MM.1S (cell line): Measurements from ENCODE around the gene MLKL.

Experiments used
- DNase-seq: peaks from one replicate; pipeline ENCODE4 v3.0.0-alpha.2; 2015
- H2AFZ ChIP-seq: fragments of 300-600 bp; sonication (generic); 2 replicates; pipeline ENCODE4 v1.6.0; 2016; ENCODE audit warnings: antibody characterized with exemption, low read length
- H3F3A ChIP-seq: fragments of 300-600 bp; sonication (generic); 2 replicates; pipeline ENCODE4 v1.6.1; 2016; ENCODE audit warnings: mild to moderate bottlenecking, antibody characterized with exemption, low read length, moderate library complexity, mixed read lengths; ENCODE audit not compliant: insufficient read depth
- H3K27ac ChIP-seq: fragments of 300-600 bp; sonication (generic); 2 replicates; pipeline ENCODE4 v1.5.1; 2016; ENCODE audit warnings: mild to moderate bottlenecking, low read length
- H3K27me3 ChIP-seq: fragments of 300-600 bp; sonication (generic); replicated peaks from 2 replicates; pipeline ENCODE4 v1.6.0; 2016; ENCODE audit warnings: low read length; ENCODE audit not compliant: insufficient read depth
- H3K36me3 ChIP-seq: fragments of 300-600 bp; sonication (generic); replicated peaks from 2 replicates; pipeline ENCODE4 v1.6.1; 2016; ENCODE audit warnings: mild to moderate bottlenecking, low read length, mixed read lengths; ENCODE audit not compliant: insufficient read depth
- H3K4me1 ChIP-seq: fragments of 300-600 bp; sonication (generic); 2 replicates; pipeline ENCODE4 v1.6.1; 2016; ENCODE audit warnings: low read length, mixed read lengths
- H3K4me2 ChIP-seq: fragments of 300-600 bp; sonication (generic); 2 replicates; pipeline ENCODE4 v1.6.0; 2016; ENCODE audit warnings: low read depth, low read length
- H3K4me3 ChIP-seq: fragments of 300-600 bp; sonication (generic); 2 replicates; pipeline ENCODE4 v1.5.1; 2016; ENCODE audit warnings: low read length, mixed read lengths
- H3K79me2 ChIP-seq: fragments of 300-600 bp; sonication (generic); 2 replicates; pipeline ENCODE4 v1.6.1; 2016; ENCODE audit warnings: mixed run types, low read length, mixed read lengths
- H3K9ac ChIP-seq: fragments of 300-600 bp; sonication (generic); 2 replicates; pipeline ENCODE4 v1.6.1; 2016; ENCODE audit warnings: low read length, mixed read lengths
- H3K9me2 ChIP-seq: fragments of 300-600 bp; sonication (generic); replicated peaks from 2 replicates; pipeline ENCODE4 v1.6.1; 2016; ENCODE audit warnings: mild to moderate bottlenecking, low read length, mixed read lengths; ENCODE audit not compliant: insufficient read depth
- H3K9me3 ChIP-seq: fragments of 300-600 bp; sonication (generic); replicated peaks from 2 replicates; pipeline ENCODE4 v1.6.1; 2016; ENCODE audit warnings: mild to moderate bottlenecking, low read length, mixed read lengths; ENCODE audit not compliant: insufficient read depth
- H4K20me1 ChIP-seq: fragments of 300-600 bp; sonication (generic); 2 replicates; pipeline ENCODE4 v1.6.1; 2016; ENCODE audit warnings: mild to moderate bottlenecking, low read length, moderate library complexity, mixed read lengths; ENCODE audit not compliant: insufficient read depth
- EZH2 ChIP-seq: fragments of 300-600 bp; sonication (generic); optimal IDR thresholded peaks from 2 replicates; pipeline ENCODE3; 2017; ENCODE audit warnings: low read depth, mild to moderate bottlenecking, antibody characterized with exemption, low read length, mixed read lengths
- EZH2phosphoT487 ChIP-seq: fragments of 300-600 bp; sonication (generic); IDR thresholded peaks from 2 replicates; pipeline ENCODE4 v1.6.1; 2018; ENCODE audit warnings: antibody characterized with exemption, low read length
- TF ChIP-seq, protein P1 (sequence below): fragments of 300-600 bp; sonication (generic); IDR thresholded peaks from 2 replicates; pipeline ENCODE4 v1.5.1; 2016; ENCODE audit warnings: antibody characterized with exemption, low read length, mixed read lengths

MLKL gene

DNA sequence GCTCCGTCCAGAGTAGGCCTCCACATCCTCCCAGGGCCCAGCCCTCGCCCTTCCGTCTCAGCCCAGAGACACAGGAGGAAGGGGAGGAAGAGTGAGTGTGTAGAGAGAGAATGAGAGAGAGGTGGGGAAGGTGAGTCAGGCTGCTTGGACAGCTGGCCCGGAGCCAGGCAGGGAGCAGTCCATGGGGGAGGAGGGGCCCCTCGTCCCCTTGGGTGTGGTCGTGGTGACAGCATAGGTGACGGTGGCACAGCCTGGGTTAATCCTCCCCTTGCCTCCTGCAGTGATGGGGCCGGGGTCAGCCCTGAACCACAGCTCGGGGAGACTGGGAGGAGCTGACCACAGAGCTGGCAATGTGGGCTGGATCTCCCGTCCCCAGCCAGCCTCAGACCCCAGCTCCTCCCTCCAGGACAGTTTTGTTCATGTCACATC, 37.5 kb upstream of the MLKL start:
- no peaks in the 10 kb centered on the region for H3K79me2 ChIP-seq

DNA sequence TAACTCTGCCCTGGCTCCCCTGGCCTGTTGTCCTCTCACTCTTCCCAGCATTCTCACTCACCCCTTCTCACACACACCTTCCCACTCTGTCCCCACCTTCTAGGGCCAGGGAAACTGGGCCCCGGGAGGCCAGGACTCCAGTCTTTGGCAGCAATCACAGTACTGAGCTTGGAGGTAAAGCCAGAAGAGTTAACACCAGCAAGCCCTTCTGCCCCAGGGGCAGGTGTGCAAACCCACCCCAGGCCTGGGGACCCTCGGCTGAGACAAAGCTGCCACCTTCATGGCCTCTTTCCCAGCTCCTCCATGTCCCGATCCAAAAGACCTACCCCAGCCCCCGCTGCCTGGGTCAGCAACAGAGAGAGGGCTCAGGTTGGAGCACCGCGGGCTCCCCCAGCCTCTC, 36.9 kb upstream of the MLKL start:
- DNase-seq: no peak
- Histone ChIP-seq H3F3A (no peaks in the 10 kb centered on the region), H4K20me1 (no peaks in the 10 kb centered on the region), H3K9me3 (no peaks in the 10 kb centered on the region), H3K9me2 (no peaks in the 10 kb centered on the region), H3K27ac (no peak overlapping the region), H3K9ac (no peak overlapping the region), H3K27me3 (no peaks in the 10 kb centered on the region), H3K4me1 (no peaks in the 10 kb centered on the region), H3K4me3 (no peak overlapping the region), H2AFZ (no peak overlapping the region), H3K4me2 (no peak overlapping the region), H3K36me3 (no peaks in the 10 kb centered on the region), H3K79me2 (no peaks in the 10 kb centered on the region)
- TF ChIP-seq EZH2phosphoT487: no peak
- TF ChIP-seq, protein P1, sequence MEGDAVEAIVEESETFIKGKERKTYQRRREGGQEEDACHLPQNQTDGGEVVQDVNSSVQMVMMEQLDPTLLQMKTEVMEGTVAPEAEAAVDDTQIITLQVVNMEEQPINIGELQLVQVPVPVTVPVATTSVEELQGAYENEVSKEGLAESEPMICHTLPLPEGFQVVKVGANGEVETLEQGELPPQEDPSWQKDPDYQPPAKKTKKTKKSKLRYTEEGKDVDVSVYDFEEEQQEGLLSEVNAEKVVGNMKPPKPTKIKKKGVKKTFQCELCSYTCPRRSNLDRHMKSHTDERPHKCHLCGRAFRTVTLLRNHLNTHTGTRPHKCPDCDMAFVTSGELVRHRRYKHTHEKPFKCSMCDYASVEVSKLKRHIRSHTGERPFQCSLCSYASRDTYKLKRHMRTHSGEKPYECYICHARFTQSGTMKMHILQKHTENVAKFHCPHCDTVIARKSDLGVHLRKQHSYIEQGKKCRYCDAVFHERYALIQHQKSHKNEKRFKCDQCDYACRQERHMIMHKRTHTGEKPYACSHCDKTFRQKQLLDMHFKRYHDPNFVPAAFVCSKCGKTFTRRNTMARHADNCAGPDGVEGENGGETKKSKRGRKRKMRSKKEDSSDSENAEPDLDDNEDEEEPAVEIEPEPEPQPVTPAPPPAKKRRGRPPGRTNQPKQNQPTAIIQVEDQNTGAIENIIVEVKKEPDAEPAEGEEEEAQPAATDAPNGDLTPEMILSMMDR: no peak
- TF ChIP-seq EZH2: no peak

More for the DNA sequence above, 37.5 kb upstream of the MLKL start:
- no peak overlapping the region for H2AFZ ChIP-seq
- H3K9me2 ChIP-seq: no peaks in the 10 kb centered on the region
- H3K9me3 ChIP-seq: no peaks in the 10 kb centered on the region
- DNase-seq: no peak
- no peak overlapping the region for H3K27ac ChIP-seq
- H3K27me3 ChIP-seq: no peaks in the 10 kb centered on the region
- no peak for TF ChIP-seq EZH2phosphoT487
- TF ChIP-seq, protein P1: no peak
- TF ChIP-seq EZH2: no peak
- no peaks in the 10 kb centered on the region for H3F3A ChIP-seq
- no peaks in the 10 kb centered on the region for H3K4me1 ChIP-seq
- H3K4me3 ChIP-seq: no peak overlapping the region
- no peak overlapping the region for H3K4me2 ChIP-seq
- H3K9ac ChIP-seq: no peak overlapping the region
- H3K36me3 ChIP-seq: no peaks in the 10 kb centered on the region
- no peaks in the 10 kb centered on the region for H4K20me1 ChIP-seq

- H3K9me3 ChIP-seq: no peaks in the 10 kb centered on the region
- H3K4me3 ChIP-seq: no peak overlapping the region
- H3K36me3 ChIP-seq: no peaks in the 10 kb centered on the region
- no peak overlapping the region for H3K4me2 ChIP-seq
- H3K9me2 ChIP-seq: no peaks in the 10 kb centered on the region
- no peak overlapping the region for H2AFZ ChIP-seq
- H4K20me1 ChIP-seq: no peaks in the 10 kb centered on the region
- no peaks in the 10 kb centered on the region for H3K79me2 ChIP-seq
- no peaks in the 10 kb centered on the region for H3K27me3 ChIP-seq
- no peaks in the 10 kb centered on the region for H3F3A ChIP-seq
- H3K9ac ChIP-seq: no peak overlapping the region
- H3K4me1 ChIP-seq: no peaks in the 10 kb centered on the region
- DNase-seq: no peak
- TF ChIP-seq, protein P1: no peak
- no peak for TF ChIP-seq EZH2phosphoT487
- TF ChIP-seq EZH2: no peak
- no peak overlapping the region for H3K27ac ChIP-seq
These were observed 36.0 kb upstream of the MLKL start for GRCh38 chr16:74736531-74737157.
